Heart left ventricle (tissue), 13 donors: ENCODE measurements around the gene ATRNL1.

Source experiments
- CTCF ChIP-seq, 12 donors: fragments of 200-600 bp; sonication (generic) in 4 of 12; IDR thresholded peaks; one replicate each; pipeline versions ENCODE4 v1.5.0 to v1.8.0; 2018 to 2022; ENCODE audit warnings: antibody characterized with exemption in 12 of 12, mild to moderate bottlenecking in 5 of 12
- POLR2A ChIP-seq, 2 donors: fragments of 450-650 bp; IDR thresholded peaks; one replicate each; pipeline ENCODE4 v1.6.1; 2017; ENCODE audit warnings: antibody characterized with exemption in 2 of 2, mild to moderate bottlenecking in 2 of 2, moderate library complexity in 2 of 2
- donor health status: ischemic (EF 13 %, LVEDD 7.1; RV severe dilation, severe dysfunction).
- donor health status: DM: no; HTN: yes; CAD: no.
- donor health status: DM: no; HTN: no; CAD: no.
- donor health status: ischemic (EF 25% LVEDD 6.9; RV normal size, moderate dysfunction).
- donor health status: ischemic (EF 25% LVEDD 5.7; RV mildly dilated, moderate dysfunction).
- donor health status: ischemic (EF 35%, LVEDD 5.7; RV mildly dilated, moderate dysfunction).
- donor health status: nonischemic (EF 11% LVEDD 7.7; RV severe dilation, severe dysfunction).
- donor health status: DM: yes; HTN: yes; CAD: no.
- donor health status: PGD.
- donor health status: ischemic (EF 29% LVEDD 5.4; RV normal size, mild dysfunction).
- donor health status: nonischemic (EF 23%, LVEDD 6.1; RV moderate dilation, normal function).

DNA sequence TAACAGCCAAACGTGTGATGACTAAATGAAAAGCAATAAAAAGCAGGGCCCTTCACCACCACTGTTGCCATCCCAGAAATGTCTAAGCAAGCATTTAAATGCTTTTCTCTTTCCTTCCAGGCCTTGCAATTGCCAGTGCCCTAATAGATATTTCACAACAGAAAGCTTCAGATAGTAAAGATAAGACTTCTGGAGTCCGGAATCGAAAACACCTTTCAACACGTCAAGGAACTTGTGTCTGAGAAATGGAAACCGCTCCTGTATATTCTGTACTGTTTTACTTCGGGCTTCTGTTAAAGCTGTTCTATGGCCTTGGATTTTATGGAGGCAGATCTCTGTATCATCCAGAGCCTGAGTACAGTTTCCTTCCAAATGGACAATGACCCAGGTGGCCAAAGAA lies 851.4 kb downstream of the ATRNL1 start:
- no peak for TF ChIP-seq CTCF (IDR thresholded peaks at IDR 0.05)
- TF ChIP-seq POLR2A (IDR thresholded peaks at IDR 0.05), result no peak
